GM12891 (cell line): ENCODE data around the gene CACNG7.
A peak's percentile ranks its signal among the peaks of the same experiment; 100 is the strongest.

Experiments
- DNase-seq: peaks from one replicate; pipeline ENCODE4 v3.0.0; 2011; ENCODE audit warnings: low spot score; ENCODE audit not compliant: insufficient read length
- FAIRE-seq: peaks from 2 replicates; lab custom pipeline; 2011; peaks lifted over from hg19 to GRCh38; lab: Jason Lieb, UNC
- PAX5 ChIP-seq: IDR thresholded peaks from 2 replicates; pipeline ENCODE4 v1.6.1; 2011; ENCODE audit warnings: low read length, moderate library complexity, mild to moderate bottlenecking; ENCODE audit not compliant: insufficient read depth, severe bottlenecking
- POLR2A ChIP-seq: IDR thresholded peaks from 2 replicates; pipeline ENCODE4 v1.6.1; 2011; ENCODE audit warnings: low read depth, low read length, control low read depth
- POLR2AphosphoS5 ChIP-seq: IDR thresholded peaks from 2 replicates; pipeline ENCODE4 v1.6.1; 2011; ENCODE audit warnings: low read depth, low read length, control low read depth
- POU2F2 ChIP-seq: IDR thresholded peaks from 2 replicates; pipeline ENCODE4 v1.6.1; 2011; ENCODE audit warnings: low read depth, mild to moderate bottlenecking, control low read depth, low read length, moderate library complexity
- SPI1 ChIP-seq: IDR thresholded peaks from 2 replicates; pipeline ENCODE4 v1.6.1; 2011; ENCODE audit warnings: low read depth, low read length, control low read depth
- TAF1 ChIP-seq: IDR thresholded peaks from 2 replicates; pipeline ENCODE4 v1.6.1; 2011; ENCODE audit warnings: low read depth, low read length, control low read depth

CACNG7 gene

DNA sequence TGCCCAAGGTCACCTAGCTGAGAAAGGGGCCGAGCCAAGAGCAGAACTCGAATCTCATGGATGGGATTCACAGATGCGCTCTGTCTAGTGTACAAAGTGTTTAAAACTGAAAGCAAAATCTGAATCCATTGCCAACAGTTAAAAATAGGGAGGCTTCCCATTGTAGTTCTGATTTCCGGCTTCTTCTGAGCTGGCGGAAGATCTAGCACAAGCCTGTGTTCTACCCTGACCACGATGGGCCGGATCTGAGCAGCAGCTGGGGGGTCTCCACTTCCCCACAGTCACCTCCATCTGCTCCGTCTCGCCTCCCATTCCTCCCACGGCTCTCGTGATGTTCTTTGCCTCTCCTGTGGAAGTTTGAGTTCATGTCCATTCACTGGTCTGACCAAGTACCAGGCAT lies 56.0 kb downstream of the CACNG7 start:
- DNase-seq (no peak), FAIRE-seq (no peak)
- TF ChIP-seq PAX5 (no peak), TAF1 (no peak), SPI1 (no peak), POLR2A (no peak), POU2F2 (no peak), POLR2AphosphoS5 (no peak)

DNA sequence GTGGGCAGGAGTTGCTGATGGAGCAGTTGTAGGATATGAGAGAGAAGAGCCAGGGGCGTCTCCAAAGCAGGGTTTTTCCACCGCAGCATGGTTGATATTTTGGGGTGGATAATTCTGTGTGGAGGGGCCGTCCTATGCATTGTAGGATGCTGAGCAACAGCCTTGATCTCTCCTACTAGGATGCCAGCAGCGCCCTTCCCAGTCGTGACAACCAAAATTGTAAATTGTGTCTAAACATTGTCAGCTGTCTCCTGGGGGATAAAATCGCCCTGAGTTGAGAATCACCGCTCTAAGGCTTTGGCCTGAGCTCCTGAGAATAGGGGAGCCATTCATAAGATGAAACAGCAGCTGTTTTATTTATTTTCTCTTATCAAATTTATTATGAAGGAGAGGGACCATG lies 57.9 kb downstream of the CACNG7 start:
- no peak for FAIRE-seq

DNA sequence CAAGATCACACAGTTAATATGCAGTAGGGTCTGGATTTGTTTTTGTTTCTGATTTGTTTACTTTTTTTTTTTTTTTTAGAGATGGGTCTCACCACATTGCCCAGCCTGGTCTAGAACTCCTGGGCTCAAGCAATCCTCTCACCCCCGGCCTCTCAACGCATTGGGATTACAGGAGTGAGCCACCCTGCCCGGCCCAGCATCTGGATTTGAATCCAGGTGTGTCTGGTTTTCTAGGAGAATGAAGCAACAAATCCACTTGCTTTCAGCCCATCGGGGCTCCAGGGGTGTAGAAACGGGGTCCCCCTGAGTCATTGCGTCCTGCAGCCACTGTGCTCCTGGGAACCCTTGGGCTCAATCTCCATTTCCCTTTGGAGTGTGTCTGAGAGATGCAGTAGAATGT lies 60.3 kb downstream of the CACNG7 start:
- DNase-seq (no peak), FAIRE-seq (no peak)
- TF ChIP-seq SPI1 (no peak), POU2F2 (no peak), POLR2AphosphoS5 (no peak), PAX5 (no peak), POLR2A (no peak), TAF1 (no peak)

More for the DNA sequence above, 57.9 kb downstream of the CACNG7 start:
- TF ChIP-seq POLR2A (no peak), POLR2AphosphoS5 (no peak), TAF1 (no peak), SPI1 (no peak)
- no peak for DNase-seq

- TF ChIP-seq SPI1 (peak; percentile 21; the same call in 1 of the 2 replicates), PAX5 (no peak)
- FAIRE-seq (no peak), DNase-seq (no peak)
Observed at GRCh38 chr19:53971673-53972072, 62.6 kb downstream of the CACNG7 start.

DNA sequence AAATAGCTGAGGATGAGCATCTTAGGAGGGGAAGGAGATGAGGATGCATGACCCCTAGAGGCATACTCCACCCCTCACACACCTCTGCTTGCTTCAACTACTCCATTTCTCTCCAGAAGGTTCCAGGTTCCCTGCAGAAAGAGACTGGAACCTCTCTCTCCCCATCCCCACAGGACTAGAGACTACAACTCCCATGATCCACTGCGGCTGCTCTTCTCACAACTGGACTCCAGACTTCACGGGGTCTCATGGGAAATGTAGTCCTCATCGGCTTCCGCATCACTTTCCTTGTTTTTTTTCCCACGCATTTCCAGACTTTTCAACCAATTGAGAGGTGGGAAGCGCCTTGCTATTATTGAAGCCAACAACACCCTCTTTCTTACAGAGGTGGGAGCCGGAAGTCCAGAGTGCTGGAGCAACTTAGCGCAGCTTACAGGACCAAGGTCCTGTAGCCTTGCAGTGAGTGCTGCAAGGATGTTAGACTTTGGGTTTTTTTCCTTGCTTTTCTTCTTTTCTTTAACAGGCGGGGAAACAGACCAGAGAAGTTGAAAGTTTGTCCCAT lies 68.4 kb downstream of the CACNG7 start:
- FAIRE-seq: no peak
- DNase-seq: no peak
- TF ChIP-seq POLR2AphosphoS5 (no peak), POLR2A (no peak), PAX5 (no peak), SPI1 (no peak), POU2F2 (no peak), TAF1 (no peak)

GRCh38 chr19:53977991-53978731 lies 69.1 kb downstream of the CACNG7 start:
- TF ChIP-seq PAX5 (no peak), POLR2A (no peak), SPI1 (no peak), TAF1 (no peak), POU2F2 (no peak), POLR2AphosphoS5 (no peak)
- DNase-seq (no peak), FAIRE-seq (no peak)

- DNase-seq: no peak
- TF ChIP-seq POLR2AphosphoS5 (no peak), TAF1 (no peak), SPI1 (no peak), POU2F2 (no peak), PAX5 (no peak), POLR2A (no peak)
- no peak for FAIRE-seq
Observed at GRCh38 chr19:53978975-53979801, 70.1 kb downstream of the CACNG7 start.

GRCh38 chr19:53980539-53981375 lies 71.7 kb downstream of the CACNG7 start:
- no peak for DNase-seq
- TF ChIP-seq POLR2A (no peak), SPI1 (no peak), POLR2AphosphoS5 (no peak), POU2F2 (no peak), PAX5 (no peak), TAF1 (no peak)
- FAIRE-seq: no peak

GRCh38 chr19:53981376-53981951 lies 72.4 kb downstream of the CACNG7 start:
- TF ChIP-seq PAX5 (no peak), TAF1 (no peak), POLR2A (no peak), SPI1 (no peak), POU2F2 (no peak), POLR2AphosphoS5 (no peak)
- DNase-seq (no peak), FAIRE-seq (no peak)
